Measurements from ENCODE around the gene EXOG.
A peak's percentile ranks its signal among the peaks of the same experiment; 100 is the strongest.

Gene EXOG

DNA sequence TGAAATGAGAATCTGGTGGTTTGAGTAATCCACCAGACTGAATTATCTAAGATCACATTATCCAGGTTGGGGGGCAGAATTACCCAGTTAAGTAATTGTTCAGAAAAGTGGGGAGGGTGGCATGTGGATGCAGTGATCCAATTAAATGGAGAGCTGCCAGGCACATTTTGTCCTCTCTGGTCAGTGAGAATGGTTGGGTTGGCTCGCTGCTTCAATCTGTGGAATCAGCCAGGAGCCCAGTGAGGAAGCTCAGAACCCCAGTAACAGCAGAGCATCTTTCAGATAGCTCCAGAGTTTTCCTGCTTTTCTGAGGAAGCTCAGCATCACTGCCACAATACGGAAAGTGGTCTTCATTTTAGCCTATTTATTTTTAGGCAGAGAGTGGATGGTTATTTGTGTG is 6.4 kb upstream of the EXOG start:
- TF ChIP-seq, protein P1, sequence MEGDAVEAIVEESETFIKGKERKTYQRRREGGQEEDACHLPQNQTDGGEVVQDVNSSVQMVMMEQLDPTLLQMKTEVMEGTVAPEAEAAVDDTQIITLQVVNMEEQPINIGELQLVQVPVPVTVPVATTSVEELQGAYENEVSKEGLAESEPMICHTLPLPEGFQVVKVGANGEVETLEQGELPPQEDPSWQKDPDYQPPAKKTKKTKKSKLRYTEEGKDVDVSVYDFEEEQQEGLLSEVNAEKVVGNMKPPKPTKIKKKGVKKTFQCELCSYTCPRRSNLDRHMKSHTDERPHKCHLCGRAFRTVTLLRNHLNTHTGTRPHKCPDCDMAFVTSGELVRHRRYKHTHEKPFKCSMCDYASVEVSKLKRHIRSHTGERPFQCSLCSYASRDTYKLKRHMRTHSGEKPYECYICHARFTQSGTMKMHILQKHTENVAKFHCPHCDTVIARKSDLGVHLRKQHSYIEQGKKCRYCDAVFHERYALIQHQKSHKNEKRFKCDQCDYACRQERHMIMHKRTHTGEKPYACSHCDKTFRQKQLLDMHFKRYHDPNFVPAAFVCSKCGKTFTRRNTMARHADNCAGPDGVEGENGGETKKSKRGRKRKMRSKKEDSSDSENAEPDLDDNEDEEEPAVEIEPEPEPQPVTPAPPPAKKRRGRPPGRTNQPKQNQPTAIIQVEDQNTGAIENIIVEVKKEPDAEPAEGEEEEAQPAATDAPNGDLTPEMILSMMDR (IDR thresholded peaks at IDR 0.05; ENCODE audit: control insufficient read depth, extremely low read depth, insufficient read depth), result no peak
- H3K4me3 ChIP-seq (ENCODE audit: low read depth, low read length), result no peak overlapping the region
- no peak for DNase-seq (ENCODE audit: low read depth)

- no peak overlapping the region for H3K4me3 ChIP-seq (ENCODE audit: low read depth, low read length)
- no peak for DNase-seq (ENCODE audit: low read depth)
- TF ChIP-seq, protein P1 (IDR thresholded peaks at IDR 0.05; ENCODE audit: control insufficient read depth, extremely low read depth, insufficient read depth), result no peak
Observed at GRCh38 chr3:38490281-38491030, 5.7 kb upstream of the EXOG start.

DNA sequence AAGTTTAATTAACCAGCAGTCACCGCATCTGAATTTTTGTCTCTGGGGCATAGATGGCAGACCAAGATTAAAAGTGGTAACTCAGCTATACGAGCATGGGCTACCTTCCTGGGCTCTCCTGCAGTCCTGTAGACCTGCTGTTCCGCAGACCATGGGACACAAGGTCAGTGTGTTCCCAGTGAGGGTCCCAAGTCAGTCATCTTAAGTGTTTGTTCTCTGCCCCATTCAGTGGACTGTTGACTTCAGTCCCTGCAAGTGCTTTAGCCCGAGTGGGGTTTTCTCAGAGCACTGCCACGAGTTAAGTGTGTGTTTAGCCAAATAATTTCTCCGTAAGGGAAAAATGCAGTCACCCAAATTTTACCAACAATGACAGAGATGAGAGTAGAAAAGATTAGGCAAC is 4.9 kb upstream of the EXOG start:
- TF ChIP-seq, protein P1 (IDR thresholded peaks at IDR 0.05; ENCODE audit: control insufficient read depth, extremely low read depth, insufficient read depth), result no peak
- no peak overlapping the region for H3K4me3 ChIP-seq (ENCODE audit: low read depth, low read length)
- DNase-seq (ENCODE audit: low read depth), result no peak

DNA sequence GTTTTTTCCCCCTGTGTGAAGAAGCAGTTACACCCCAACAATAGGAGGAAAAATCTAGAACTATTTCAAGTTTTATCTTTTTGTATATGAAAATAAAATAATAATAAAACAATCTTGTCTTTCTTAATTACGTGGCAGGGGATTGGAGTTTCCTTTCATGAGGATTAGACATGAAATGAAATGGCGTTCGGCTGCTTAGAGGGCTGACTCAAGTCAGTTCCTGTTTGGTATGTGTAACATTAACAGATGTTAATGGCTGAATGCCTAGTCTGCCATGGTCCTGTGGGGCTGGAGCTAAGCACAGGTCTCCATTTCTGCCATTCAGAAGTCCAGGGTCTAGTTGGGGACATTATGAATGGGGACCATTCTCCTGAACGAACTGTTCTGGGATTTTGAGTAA is 3.1 kb upstream of the EXOG start:
- no peak overlapping the region for H3K4me3 ChIP-seq (ENCODE audit: low read depth, low read length)
- no peak for DNase-seq (ENCODE audit: low read depth)
- TF ChIP-seq, protein P1 (IDR thresholded peaks at IDR 0.05; ENCODE audit: control insufficient read depth, extremely low read depth, insufficient read depth), result no peak

DNA sequence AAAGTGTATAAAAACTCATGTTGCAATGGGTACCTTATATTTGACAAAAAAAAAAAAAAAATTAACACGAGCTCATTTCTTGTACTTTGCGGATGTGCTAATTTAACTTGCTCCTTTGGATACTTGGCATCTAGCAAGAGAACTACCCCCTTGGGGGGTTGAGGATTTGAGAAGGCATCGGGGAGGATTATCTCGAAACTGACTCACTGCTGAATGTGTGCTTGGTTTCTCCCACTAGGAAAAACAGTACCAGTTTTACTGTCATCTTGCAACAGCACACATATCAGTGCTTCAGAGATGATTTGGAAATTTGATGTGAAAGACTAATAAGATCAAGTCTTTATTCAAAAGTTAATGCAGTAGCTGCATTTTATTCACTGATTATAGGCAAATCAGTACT is 891 bp downstream of the EXOG start:
- peak overlapping the region; percentile 75 for H3K4me3 ChIP-seq (ENCODE audit: low read depth, low read length)
- TF ChIP-seq, protein P1 (IDR thresholded peaks at IDR 0.05; ENCODE audit: control insufficient read depth, extremely low read depth, insufficient read depth), result no peak
- no peak for DNase-seq (ENCODE audit: low read depth)

- no peak for DNase-seq (ENCODE audit: low read depth)
- TF ChIP-seq, protein P1 (IDR thresholded peaks at IDR 0.05; ENCODE audit: control insufficient read depth, extremely low read depth, insufficient read depth), result no peak
- H3K4me3 ChIP-seq (ENCODE audit: low read depth, low read length), result no peak overlapping the region
Observed at GRCh38 chr3:38500688-38501417, 4.7 kb downstream of the EXOG start.

All from LNCaP clone FGC (cell line).